ENCODE results near the gene MORF4L1.

DNA sequence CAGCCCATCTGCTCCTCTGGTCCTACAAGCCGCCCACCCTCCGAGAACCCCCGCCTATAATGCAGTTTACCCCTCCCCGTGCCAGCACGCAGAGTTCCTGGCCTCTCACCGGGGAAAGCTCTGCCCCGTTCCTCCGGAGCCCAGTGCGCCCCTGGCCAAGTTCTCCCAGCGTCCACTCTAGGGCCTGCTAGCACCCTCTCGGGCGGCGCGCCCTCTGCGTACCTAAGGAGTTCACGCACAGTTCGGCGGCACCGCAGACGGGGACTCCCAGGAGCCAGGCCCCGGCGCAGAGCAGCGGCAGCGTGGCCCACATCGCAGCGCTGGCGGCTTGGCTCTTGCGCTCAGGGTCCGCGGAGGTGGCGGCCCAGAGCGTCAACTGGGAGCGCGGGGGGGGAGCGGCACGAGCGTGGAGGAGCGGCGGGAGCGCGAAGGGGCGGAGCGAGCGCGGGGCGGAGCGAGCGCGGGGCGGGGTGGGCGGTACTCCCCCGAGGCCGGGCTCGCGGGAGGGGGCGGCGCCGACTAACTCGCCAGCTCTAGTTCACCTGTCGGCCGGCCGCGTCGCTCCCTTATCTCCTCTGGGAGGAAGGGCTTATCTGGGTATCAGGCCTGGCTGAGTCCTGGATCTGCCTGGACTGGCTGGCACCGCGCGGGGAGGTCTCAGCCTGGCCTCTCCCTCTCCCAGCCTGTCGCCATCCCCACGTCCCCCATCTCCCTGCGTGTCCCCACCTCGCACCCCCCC, 72.1 kb downstream of the MORF4L1 start, which contains the start of gene CTSH:
- TF ChIP-seq RFX5 (IDR thresholded peaks at IDR 0.05; ENCODE audit: low read depth, low read length) (no peak), POLR2AphosphoS5 (IDR thresholded peaks at IDR 0.05; ENCODE audit: low read length) (peak; percentile 79), SP1 (IDR thresholded peaks at IDR 0.05; ENCODE audit: low read depth, low read length) (no peak), CREM (IDR thresholded peaks at IDR 0.05; ENCODE audit: low read depth) (no peak), RELB (IDR thresholded peaks at IDR 0.05; ENCODE audit: low read depth) (0 out of 2 replicates have a peak, but pooled peaks have one; percentile 28), NFIC (IDR thresholded peaks at IDR 0.05; ENCODE audit: low read depth, low read length) (no peak), POLR2A (IDR thresholded peaks at IDR 0.05; ENCODE audit: low read depth, low read length) (peak; percentile 91)

Data from GM12878 (cell line).